Cardiac muscle cell (in vitro differentiated cells and primary cell): Measurements from ENCODE around the gene ORC5. TPM values are rescaled to one million over a fixed set of nuclear protein-coding genes. Genes with fewer than 3 reads are reported as not detected.

Source experiments
- DNase-seq, 2 donors: peaks; one replicate each; pipeline versions ENCODE4 v3.0.0 to v3.0.0-alpha.2; 2010 to 2017; ENCODE audit warnings: low read depth in 1 of 2, low spot score in 1 of 2
- H3K27ac ChIP-seq: fragments of 200-600 bp; sonication (generic); 2 replicates; pipeline ENCODE4 v1.5.1; 2016
- H3K27me3 ChIP-seq: fragments of 200-600 bp; sonication (generic); 2 replicates; pipeline ENCODE4 v1.6.0; 2016; ENCODE audit warnings: control low read depth
- H3K36me3 ChIP-seq: fragments of 200-600 bp; sonication (generic); 2 replicates; pipeline ENCODE4 v1.5.1; 2016; ENCODE audit warnings: control low read depth
- H3K4me1 ChIP-seq: fragments of 200-600 bp; sonication (generic); 2 replicates; pipeline ENCODE4 v1.8.1; 2017; ENCODE audit warnings: low read depth, mild to moderate bottlenecking, mixed run types
- H3K4me3 ChIP-seq: fragments of 200-600 bp; sonication (generic); 2 replicates; pipeline ENCODE4 v1.5.1; 2016; ENCODE audit warnings: mild to moderate bottlenecking
- H3K9me3 ChIP-seq: fragments of 200-600 bp; sonication (generic); 2 replicates; pipeline ENCODE4 v1.5.1; 2017; ENCODE audit warnings: low read depth, mild to moderate bottlenecking, control low read depth
- polyA plus RNA-seq: library from polyadenylated mRNA; unstranded; fragments of >200 nt; fragmentation: Nextera tagmentation; extraction: Ambion mirVana; gene quantifications from 2 replicates; pipeline ENCODE4 v1.2.1, GENCODE V29; 2016
- total RNA-seq: library from RNA; depleted of rRNA; stranded (reverse); fragments of >200 nt; gene quantifications from 2 replicates; pipeline ENCODE4 v1.2.3, GENCODE V29; 2016
- TF ChIP-seq, protein P1 (sequence below): IDR thresholded peaks from 2 replicates; pipeline ENCODE4 v1.5.1; 2012; ENCODE audit warnings: low read depth, mild to moderate bottlenecking, low read length

The ORC5 gene
- total RNA-seq, result 65.4 and 66.5 TPM in 2 replicates
- 13.5 and 20.4 TPM in 2 replicates for polyA plus RNA-seq

DNA sequence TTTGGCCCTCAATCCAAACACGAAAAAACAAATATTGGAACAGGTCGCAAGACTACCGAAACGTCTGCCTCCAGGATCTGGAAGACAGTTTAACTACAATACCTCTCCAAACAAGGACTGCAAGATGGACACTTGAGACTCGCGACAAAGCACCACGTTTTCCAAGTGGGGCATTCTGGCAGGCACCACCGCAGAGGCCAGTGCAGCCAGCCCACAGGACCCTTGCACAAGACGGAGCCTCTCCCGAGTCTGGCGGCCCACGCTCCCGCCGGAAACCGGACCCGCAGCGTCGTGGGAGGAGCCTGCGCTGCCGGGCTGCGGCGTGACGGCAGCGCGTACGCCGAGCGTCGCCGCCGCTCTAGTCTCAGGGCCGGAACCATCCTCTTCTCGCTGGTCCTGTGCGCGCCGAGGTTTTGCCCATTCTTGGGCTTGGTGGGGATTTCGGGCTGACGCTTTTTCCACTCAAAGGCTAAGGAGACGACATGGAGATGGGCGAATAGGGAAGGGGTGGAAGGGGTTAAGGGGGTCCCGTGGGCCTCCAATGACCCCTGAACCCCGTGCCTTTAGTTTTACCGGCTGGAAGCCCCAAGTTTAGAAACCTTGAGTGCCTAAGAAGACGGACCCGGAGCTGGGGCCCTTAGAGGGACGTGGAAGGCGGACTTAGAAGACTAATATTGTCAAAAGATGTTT is at the start of gene ORC5:
ORC5 (minus strand) TSS at position 283 of the 690 bp plus-strand sequence; CDS start at position 174, 109 bp downstream.
- Histone ChIP-seq H3K4me3 (peak within 1 kb of the TSS; percentile 77), H3K4me1 (peaks cover 9% of the 10 kb centered on the region), H3K27me3 (no peaks in the 10 kb centered on the region), H3K27ac (peak within 1 kb of the TSS; percentile 87), H3K36me3 (peaks cover 4% of the 10 kb centered on the region), H3K9me3 (no peaks in the 10 kb centered on the region)
- TF ChIP-seq, protein P1, sequence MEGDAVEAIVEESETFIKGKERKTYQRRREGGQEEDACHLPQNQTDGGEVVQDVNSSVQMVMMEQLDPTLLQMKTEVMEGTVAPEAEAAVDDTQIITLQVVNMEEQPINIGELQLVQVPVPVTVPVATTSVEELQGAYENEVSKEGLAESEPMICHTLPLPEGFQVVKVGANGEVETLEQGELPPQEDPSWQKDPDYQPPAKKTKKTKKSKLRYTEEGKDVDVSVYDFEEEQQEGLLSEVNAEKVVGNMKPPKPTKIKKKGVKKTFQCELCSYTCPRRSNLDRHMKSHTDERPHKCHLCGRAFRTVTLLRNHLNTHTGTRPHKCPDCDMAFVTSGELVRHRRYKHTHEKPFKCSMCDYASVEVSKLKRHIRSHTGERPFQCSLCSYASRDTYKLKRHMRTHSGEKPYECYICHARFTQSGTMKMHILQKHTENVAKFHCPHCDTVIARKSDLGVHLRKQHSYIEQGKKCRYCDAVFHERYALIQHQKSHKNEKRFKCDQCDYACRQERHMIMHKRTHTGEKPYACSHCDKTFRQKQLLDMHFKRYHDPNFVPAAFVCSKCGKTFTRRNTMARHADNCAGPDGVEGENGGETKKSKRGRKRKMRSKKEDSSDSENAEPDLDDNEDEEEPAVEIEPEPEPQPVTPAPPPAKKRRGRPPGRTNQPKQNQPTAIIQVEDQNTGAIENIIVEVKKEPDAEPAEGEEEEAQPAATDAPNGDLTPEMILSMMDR, result no peak
- DNase-seq, result peak; percentile 90 to 91

DNA sequence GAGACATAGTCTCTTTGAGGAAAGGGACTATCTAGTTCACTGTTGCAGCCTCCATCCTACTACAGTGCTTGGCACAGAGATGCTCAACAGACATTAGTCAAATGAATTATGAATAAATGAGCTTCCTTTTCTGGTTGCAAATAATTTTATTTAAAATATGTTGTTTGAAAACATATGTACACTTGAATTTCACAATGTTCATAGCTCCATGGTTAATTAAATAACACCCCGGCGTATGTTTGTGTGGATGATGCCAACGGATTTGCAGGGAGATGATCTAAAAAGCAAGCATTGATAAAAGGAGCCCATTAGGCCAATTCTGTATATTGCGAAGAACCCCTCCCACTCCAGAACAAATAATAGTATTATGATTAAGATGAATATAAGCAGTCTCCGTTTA is 47.8 kb upstream of the ORC5 start:
- Histone ChIP-seq H3K4me1 (no peaks in the 10 kb centered on the region), H3K9me3 (no peaks in the 10 kb centered on the region), H3K36me3 (no peaks in the 10 kb centered on the region), H3K27me3 (no peaks in the 10 kb centered on the region), H3K27ac (no peak overlapping the region), H3K4me3 (no peak overlapping the region)
- TF ChIP-seq, protein P1, result no peak
- no peak for DNase-seq

DNA sequence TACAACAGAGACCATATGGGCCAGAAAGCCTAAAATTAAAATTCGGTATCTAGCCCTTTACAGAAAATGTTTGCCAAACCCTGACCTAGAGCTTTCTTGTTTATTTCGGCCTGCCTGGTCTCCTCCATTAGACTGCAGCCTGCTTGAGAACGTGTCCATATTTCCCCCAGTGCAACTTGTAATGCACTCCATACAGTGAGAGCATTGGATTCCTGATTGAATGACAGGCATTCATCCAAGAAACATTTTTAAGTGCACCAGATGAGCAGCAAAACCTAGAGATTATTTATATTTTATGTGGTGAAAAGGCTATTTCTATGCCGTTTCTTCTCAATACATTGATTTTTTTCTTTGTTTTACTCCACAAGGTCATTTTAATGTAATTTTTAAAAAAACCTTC is 47.4 kb upstream of the ORC5 start:
- no peaks in the 10 kb centered on the region for H3K9me3 ChIP-seq
- no peak for DNase-seq

DNA sequence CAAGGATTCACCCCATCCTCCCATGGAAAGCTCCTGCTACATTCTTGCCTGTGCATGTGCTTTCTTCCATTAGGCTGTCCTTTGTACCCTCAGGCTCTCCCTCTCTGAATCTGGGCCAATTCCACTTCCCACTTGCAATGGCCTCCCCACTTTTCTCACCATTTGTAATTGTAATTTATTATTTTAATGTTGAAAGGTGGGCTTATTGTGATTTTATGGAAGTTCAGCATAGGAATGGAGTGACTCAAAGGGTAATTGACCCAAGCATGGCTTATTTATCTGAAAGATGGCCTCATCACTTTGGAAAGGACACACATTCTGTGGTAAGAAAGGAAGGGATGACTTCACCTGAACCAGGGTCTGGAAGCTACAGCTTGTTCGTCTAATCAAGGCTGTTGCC is 46.9 kb upstream of the ORC5 start:
- H3K4me3 ChIP-seq, result no peak overlapping the region
- no peak for DNase-seq
- H3K4me1 ChIP-seq, result no peaks in the 10 kb centered on the region
- TF ChIP-seq, protein P1, result no peak
- H3K9me3 ChIP-seq, result no peaks in the 10 kb centered on the region
- no peaks in the 10 kb centered on the region for H3K36me3 ChIP-seq
- H3K27ac ChIP-seq, result no peak overlapping the region
- no peaks in the 10 kb centered on the region for H3K27me3 ChIP-seq

More for the DNA sequence above, 47.4 kb upstream of the ORC5 start:
- H3K4me3 ChIP-seq, result no peak overlapping the region
- no peaks in the 10 kb centered on the region for H3K4me1 ChIP-seq
- no peak overlapping the region for H3K27ac ChIP-seq
- H3K27me3 ChIP-seq, result no peaks in the 10 kb centered on the region
- TF ChIP-seq, protein P1, result no peak
- no peaks in the 10 kb centered on the region for H3K36me3 ChIP-seq

DNA sequence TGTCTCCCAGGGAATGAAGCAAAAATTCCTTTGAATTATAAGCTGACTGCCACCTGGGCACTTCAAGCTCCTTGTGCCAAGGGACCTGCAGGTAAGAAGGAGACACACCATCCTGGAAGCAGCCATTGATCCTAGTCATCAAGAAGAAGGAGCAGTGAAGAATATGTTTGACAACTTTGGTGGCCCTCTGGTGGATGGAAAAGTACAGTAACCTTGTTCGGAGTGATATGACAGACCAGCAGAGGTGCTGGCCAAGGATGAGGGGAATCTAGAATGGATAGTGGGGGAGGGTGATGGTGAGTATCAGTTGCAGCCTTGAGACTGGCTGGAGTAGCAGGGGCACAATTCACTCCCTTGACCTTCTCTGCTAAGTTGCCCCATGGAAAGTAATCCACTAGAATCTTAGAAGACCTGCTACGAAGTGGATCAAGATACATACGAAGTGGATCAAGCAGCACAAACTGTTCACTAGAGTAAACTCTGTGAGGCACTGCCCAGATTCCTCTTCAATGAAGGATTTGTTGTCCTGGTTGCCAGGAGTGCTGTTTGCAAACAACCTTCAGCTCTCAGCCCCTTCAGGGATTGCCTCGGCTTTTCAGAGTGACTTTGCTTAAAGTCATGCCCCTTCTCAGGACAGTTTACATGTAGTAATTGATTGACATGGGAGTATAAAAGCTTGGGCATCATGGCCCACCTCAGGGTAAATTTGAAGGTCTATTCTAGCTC is 44.8 kb upstream of the ORC5 start:
- H3K9me3 ChIP-seq, result no peaks in the 10 kb centered on the region
- H3K4me1 ChIP-seq, result no peaks in the 10 kb centered on the region
- H3K27me3 ChIP-seq, result no peaks in the 10 kb centered on the region
- DNase-seq, result no peak
- H3K27ac ChIP-seq, result no peak overlapping the region
- H3K4me3 ChIP-seq, result no peak overlapping the region
- H3K36me3 ChIP-seq, result no peaks in the 10 kb centered on the region
- TF ChIP-seq, protein P1, result peak; percentile 9
